ENCODE data around the gene C4orf17.

DNA sequence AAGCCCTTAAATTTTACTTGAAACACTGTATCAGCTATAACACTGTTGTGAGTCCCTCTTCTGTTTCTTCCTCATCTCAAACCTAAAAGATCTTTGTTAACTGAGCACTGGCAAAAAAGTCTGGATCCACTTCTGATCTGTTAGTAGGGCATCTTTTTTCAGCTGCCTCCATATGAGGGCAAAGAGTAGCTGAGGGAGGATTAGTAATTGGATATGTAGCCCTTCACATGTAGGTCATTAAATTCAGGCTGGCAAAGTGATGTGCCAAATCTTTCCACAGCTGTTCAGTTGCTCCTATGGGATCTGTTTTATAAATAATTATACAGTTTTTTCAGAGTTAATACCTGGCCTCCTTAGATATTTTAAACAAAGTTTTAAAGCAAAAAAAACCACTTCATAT, 54.1 kb downstream of the C4orf17 start:
- TF ChIP-seq EZH2 (IDR thresholded peaks at IDR 0.05; ENCODE audit: insufficient read depth, poor library complexity, severe bottlenecking): no peak
- TF ChIP-seq EZH2phosphoT487 (IDR thresholded peaks at IDR 0.05; ENCODE audit: insufficient read depth, low read depth): no peak
